RWPE2 (cell line): Measurements from ENCODE around the gene CARMIL3.

Experiments
- ATAC-seq: fragments of 200-7000 bp; cut with Tn5 transposase; 3 replicates; pipeline ENCODE4 v1.9.1; 2021; ENCODE audit warnings: low read depth
- DNase-seq: peaks from one replicate; pipeline ENCODE4 v3.0.0-alpha.2; 2020; ENCODE audit warnings: low spot score
- H3K27ac ChIP-seq: fragments of 450-650 bp; 2 replicates; pipeline ENCODE4 v1.5.1; 2017; ENCODE audit warnings: mild to moderate bottlenecking; ENCODE audit not compliant: poor library complexity, severe bottlenecking
- H3K27me3 ChIP-seq: fragments of 250-450 bp; sonication (Bioruptor Pico); 2 replicates; pipeline ENCODE4 v1.5.1; 2021; ENCODE audit warnings: mild to moderate bottlenecking, moderate library complexity; ENCODE audit not compliant: insufficient read depth, poor library complexity, severe bottlenecking
- H3K36me3 ChIP-seq: fragments of 250-450 bp; sonication (Bioruptor Pico); 2 replicates; pipeline ENCODE4 v1.5.1; 2020; ENCODE audit warnings: low read depth, mild to moderate bottlenecking, moderate library complexity
- H3K4me1 ChIP-seq: fragments of 250-450 bp; sonication (Bioruptor Pico); 2 replicates; pipeline ENCODE4 v1.5.1; 2021; ENCODE audit warnings: mild to moderate bottlenecking, moderate library complexity; ENCODE audit not compliant: insufficient read depth, poor library complexity, severe bottlenecking
- H3K4me3 ChIP-seq: fragments of 250-450 bp; sonication (Bioruptor Pico); 2 replicates; pipeline ENCODE4 v1.5.1; 2021; ENCODE audit warnings: mild to moderate bottlenecking, moderate library complexity; ENCODE audit not compliant: severe bottlenecking
- H3K9me3 ChIP-seq: fragments of 250-450 bp; sonication (Bioruptor Pico); 2 replicates; pipeline ENCODE4 v1.5.1; 2021; ENCODE audit warnings: mild to moderate bottlenecking, moderate library complexity; ENCODE audit not compliant: severe bottlenecking
- CTCF ChIP-seq: fragments of 450-650 bp; IDR thresholded peaks from one replicate; pipeline ENCODE4 v1.5.1; 2017; ENCODE audit warnings: mild to moderate bottlenecking, moderate library complexity; ENCODE audit not compliant: poor library complexity, severe bottlenecking

Gene CARMIL3

GRCh38 chr14:24071836-24072430 lies 20.1 kb downstream of the CARMIL3 start:
- ATAC-seq: no peak
- no peaks in the 10 kb centered on the region for H3K27me3 ChIP-seq
- TF ChIP-seq CTCF: no peak
- H3K4me1 ChIP-seq: no peaks in the 10 kb centered on the region
- no peak overlapping the region for H3K4me3 ChIP-seq
- no peak overlapping the region for H3K27ac ChIP-seq
- no peaks in the 10 kb centered on the region for H3K9me3 ChIP-seq
- no peak for DNase-seq
- no peaks in the 10 kb centered on the region for H3K36me3 ChIP-seq

- Histone ChIP-seq H3K36me3 (no peaks in the 10 kb centered on the region), H3K4me3 (no peak overlapping the region), H3K27me3 (no peaks in the 10 kb centered on the region), H3K27ac (no peak overlapping the region), H3K9me3 (no peaks in the 10 kb centered on the region), H3K4me1 (no peaks in the 10 kb centered on the region)
- TF ChIP-seq CTCF: no peak
- no peak for DNase-seq
- no peak for ATAC-seq
Measured at GRCh38 chr14:24072436-24072835, 20.6 kb downstream of the CARMIL3 start.

- H3K4me3 ChIP-seq: no peak overlapping the region
- H3K27ac ChIP-seq: no peak overlapping the region
Measured at GRCh38 chr14:24072881-24073877, 21.4 kb downstream of the CARMIL3 start.

GRCh38 chr14:24074625-24075484 lies 23.0 kb downstream of the CARMIL3 start:
- Histone ChIP-seq H3K4me1 (no peaks in the 10 kb centered on the region), H3K27ac (no peak overlapping the region), H3K27me3 (no peaks in the 10 kb centered on the region), H3K9me3 (no peaks in the 10 kb centered on the region), H3K4me3 (no peak overlapping the region), H3K36me3 (no peaks in the 10 kb centered on the region)
- DNase-seq (no peak), ATAC-seq (no peak)
- no peak for TF ChIP-seq CTCF

More at GRCh38 chr14:24072881-24073877, 21.4 kb downstream of the CARMIL3 start:
- DNase-seq: no peak
- no peaks in the 10 kb centered on the region for H3K4me1 ChIP-seq
- no peaks in the 10 kb centered on the region for H3K9me3 ChIP-seq
- TF ChIP-seq CTCF: no peak
- H3K36me3 ChIP-seq: no peaks in the 10 kb centered on the region
- no peaks in the 10 kb centered on the region for H3K27me3 ChIP-seq
- no peak for ATAC-seq
